ENCODE measurements around the gene THOC6. TPM values are rescaled to one million over a fixed set of nuclear protein-coding genes. Genes with fewer than 3 reads are reported as not detected.
A peak's percentile ranks its signal among the peaks of the same experiment; 100 is the strongest.

THOC6 gene
- total RNA-seq, 1 donor from 2014 or later: 30.2 TPM

- no peak for DNase-seq
- H3K36me3 Mint-ChIP-seq (ENCODE audit: unreplicated experiment): no peaks in the 10 kb centered on the region
- no peak overlapping the region for H3K27ac Mint-ChIP-seq (ENCODE audit: unreplicated experiment)
- no peak overlapping the region for H3K4me3 Mint-ChIP-seq (ENCODE audit: unreplicated experiment)
- no peak for TF ChIP-seq CTCF (IDR thresholded peaks at IDR 0.05; ENCODE audit: partially characterized antibody, unreplicated experiment)
- H3K4me1 Mint-ChIP-seq (ENCODE audit: low read depth, unreplicated experiment): peaks cover 2% of the 10 kb centered on the region
- peaks cover 11% of the 10 kb centered on the region for H3K27me3 Mint-ChIP-seq (ENCODE audit: unreplicated experiment)
- peaks cover 4% of the 10 kb centered on the region for H3K9me3 Mint-ChIP-seq (ENCODE audit: unreplicated experiment)
Measured at GRCh38 chr16:3007059-3007956, 16.5 kb upstream of the THOC6 start.

- H3K27me3 Mint-ChIP-seq (ENCODE audit: unreplicated experiment): peaks cover 11% of the 10 kb centered on the region
- H3K36me3 Mint-ChIP-seq (ENCODE audit: unreplicated experiment): no peaks in the 10 kb centered on the region
- no peak overlapping the region for H3K27ac Mint-ChIP-seq (ENCODE audit: unreplicated experiment)
- H3K9me3 Mint-ChIP-seq (ENCODE audit: unreplicated experiment): peaks cover 4% of the 10 kb centered on the region
- TF ChIP-seq CTCF (IDR thresholded peaks at IDR 0.05; ENCODE audit: partially characterized antibody, unreplicated experiment): no peak
- no peak for DNase-seq
- H3K4me1 Mint-ChIP-seq (ENCODE audit: low read depth, unreplicated experiment): peaks cover 2% of the 10 kb centered on the region
- H3K4me3 Mint-ChIP-seq (ENCODE audit: unreplicated experiment): no peak overlapping the region
Measured at GRCh38 chr16:3007957-3008689, 15.7 kb upstream of the THOC6 start.

GRCh38 chr16:3008690-3009037 is 15.2 kb upstream of the THOC6 start:
- peaks cover 2% of the 10 kb centered on the region for H3K4me1 Mint-ChIP-seq (ENCODE audit: low read depth, unreplicated experiment)
- DNase-seq: no peak
- TF ChIP-seq CTCF (IDR thresholded peaks at IDR 0.05; ENCODE audit: partially characterized antibody, unreplicated experiment): no peak
- no peak overlapping the region for H3K4me3 Mint-ChIP-seq (ENCODE audit: unreplicated experiment)
- no peak overlapping the region for H3K27ac Mint-ChIP-seq (ENCODE audit: unreplicated experiment)
- H3K36me3 Mint-ChIP-seq (ENCODE audit: unreplicated experiment): no peaks in the 10 kb centered on the region
- H3K9me3 Mint-ChIP-seq (ENCODE audit: unreplicated experiment): peaks cover 4% of the 10 kb centered on the region
- peaks cover 16% of the 10 kb centered on the region for H3K27me3 Mint-ChIP-seq (ENCODE audit: unreplicated experiment)

GRCh38 chr16:3009568-3010390 is 14.1 kb upstream of the THOC6 start:
- Mint-ChIP-seq H3K9me3 (ENCODE audit: unreplicated experiment) (peaks cover 4% of the 10 kb centered on the region), H3K4me1 (ENCODE audit: low read depth, unreplicated experiment) (peaks cover 2% of the 10 kb centered on the region), H3K27ac (ENCODE audit: unreplicated experiment) (no peak overlapping the region), H3K4me3 (ENCODE audit: unreplicated experiment) (no peak overlapping the region), H3K36me3 (ENCODE audit: unreplicated experiment) (no peaks in the 10 kb centered on the region), H3K27me3 (ENCODE audit: unreplicated experiment) (peaks cover 22% of the 10 kb centered on the region)
- no peak for TF ChIP-seq CTCF (IDR thresholded peaks at IDR 0.05; ENCODE audit: partially characterized antibody, unreplicated experiment)
- DNase-seq: peak; percentile 27
